Effector memory CD8-positive, alpha-beta T cell (primary cell): ENCODE measurements around the gene AGGF1.
A peak's percentile ranks its signal among the peaks of the same experiment; 100 is the strongest.
"Not testable (repeated sequence)": the region's sequence is repeated elsewhere in the genome, so short reads cannot be mapped to it uniquely, and the experiment has no call there.

Source experiments
- ATAC-seq: fragments of 150-1000 bp; cut with Tn5 transposase; replicated peaks from 2 replicates; pipeline ENCODE4 v1.10.0; 2021; ENCODE audit warnings: mild to moderate bottlenecking, moderate library complexity
- DNase-seq, 3 experiments: peaks; one replicate each; pipeline ENCODE4 v3.0.0; 2021
- H3K27ac Mint-ChIP-seq, 2 donors: one replicate each; pipeline ENCODE4 v1.8.0; 2022; ENCODE audit warnings: mild to moderate bottlenecking in 2 of 2, mixed read lengths in 2 of 2, moderate library complexity in 2 of 2
- H3K27me3 Mint-ChIP-seq, 2 donors: one replicate each; pipeline ENCODE4 v1.8.0; 2022; ENCODE audit warnings: mixed read lengths in 2 of 2
- H3K36me3 Mint-ChIP-seq: one replicate; pipeline ENCODE4 v1.8.0; 2022; ENCODE audit warnings: mild to moderate bottlenecking, moderate library complexity, mixed read lengths; ENCODE audit not compliant: insufficient read depth
- H3K4me1 Mint-ChIP-seq, 2 donors: one replicate each; pipeline ENCODE4 v1.8.0; 2022; ENCODE audit warnings: low read depth in 2 of 2, mixed read lengths in 2 of 2
- H3K4me3 Mint-ChIP-seq, 2 donors: one replicate each; pipeline ENCODE4 v1.8.0; 2022; ENCODE audit warnings: mild to moderate bottlenecking in 2 of 2, mixed read lengths in 2 of 2, moderate library complexity in 2 of 2
- H3K9me3 Mint-ChIP-seq, 2 donors: one replicate each; pipeline ENCODE4 v1.8.0; 2022; ENCODE audit warnings: mixed read lengths in 2 of 2
- total RNA-seq, 9 experiments: gene quantifications; one replicate each; lab custom pipeline; 2026; lab: John Stamatoyannopoulos, UW

The AGGF1 gene, protein sequence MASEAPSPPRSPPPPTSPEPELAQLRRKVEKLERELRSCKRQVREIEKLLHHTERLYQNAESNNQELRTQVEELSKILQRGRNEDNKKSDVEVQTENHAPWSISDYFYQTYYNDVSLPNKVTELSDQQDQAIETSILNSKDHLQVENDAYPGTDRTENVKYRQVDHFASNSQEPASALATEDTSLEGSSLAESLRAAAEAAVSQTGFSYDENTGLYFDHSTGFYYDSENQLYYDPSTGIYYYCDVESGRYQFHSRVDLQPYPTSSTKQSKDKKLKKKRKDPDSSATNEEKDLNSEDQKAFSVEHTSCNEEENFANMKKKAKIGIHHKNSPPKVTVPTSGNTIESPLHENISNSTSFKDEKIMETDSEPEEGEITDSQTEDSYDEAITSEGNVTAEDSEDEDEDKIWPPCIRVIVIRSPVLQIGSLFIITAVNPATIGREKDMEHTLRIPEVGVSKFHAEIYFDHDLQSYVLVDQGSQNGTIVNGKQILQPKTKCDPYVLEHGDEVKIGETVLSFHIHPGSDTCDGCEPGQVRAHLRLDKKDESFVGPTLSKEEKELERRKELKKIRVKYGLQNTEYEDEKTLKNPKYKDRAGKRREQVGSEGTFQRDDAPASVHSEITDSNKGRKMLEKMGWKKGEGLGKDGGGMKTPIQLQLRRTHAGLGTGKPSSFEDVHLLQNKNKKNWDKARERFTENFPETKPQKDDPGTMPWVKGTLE
- total RNA-seq = 12.1 to 34.3 (median 29.1) reads per million in 9 experiments

DNA sequence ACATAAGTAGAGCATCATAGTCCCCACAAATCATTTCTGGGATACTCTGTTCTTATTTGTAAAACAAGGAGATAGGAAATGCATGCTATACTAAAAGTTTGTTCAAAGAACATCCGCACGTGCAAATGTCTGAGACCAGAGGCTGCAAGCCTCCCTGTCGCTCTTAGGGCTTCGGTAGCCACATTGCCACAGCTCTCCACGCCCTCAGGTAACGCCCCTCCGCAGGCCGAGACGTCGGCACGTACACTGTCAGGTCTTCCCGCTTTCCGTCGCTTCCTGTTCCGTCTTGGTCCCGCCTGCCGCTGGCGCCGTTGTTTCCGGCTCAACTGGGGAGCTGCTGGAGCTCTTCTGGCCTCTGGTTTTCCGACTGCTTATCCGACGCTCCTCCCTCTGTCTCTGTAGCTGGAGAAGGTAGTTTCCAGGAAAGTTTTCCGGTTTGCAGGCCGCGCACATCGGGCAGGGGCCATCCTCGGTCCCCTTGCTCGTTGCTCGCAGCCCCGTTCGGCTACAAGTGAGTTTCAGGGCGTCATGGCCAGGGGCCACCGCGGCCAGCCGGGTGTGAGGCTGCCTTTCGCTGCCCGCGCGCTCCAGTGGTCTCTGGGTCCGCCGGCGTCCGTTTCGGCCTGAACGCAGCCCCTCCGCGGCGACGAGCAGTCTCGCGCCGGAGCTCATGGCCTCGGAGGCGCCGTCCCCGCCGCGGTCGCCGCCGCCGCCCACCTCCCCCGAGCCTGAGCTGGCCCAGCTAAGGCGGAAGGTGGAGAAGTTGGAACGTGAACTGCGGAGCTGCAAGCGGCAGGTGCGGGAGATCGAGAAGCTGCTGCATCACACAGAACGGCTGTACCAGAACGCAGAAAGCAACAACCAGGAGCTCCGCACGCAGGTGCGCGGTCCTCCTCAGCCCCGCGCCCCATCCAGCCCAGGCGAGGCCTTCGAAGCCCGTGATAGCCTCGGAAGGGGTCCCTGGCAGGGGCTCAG is at the start of gene AGGF1:
AGGF1 (plus strand) TSS at position 308 of the 975 bp plus-strand sequence; CDS start at position 671, 363 bp downstream.
- Mint-ChIP-seq H3K27ac (peak within 1 kb of the TSS; percentile 86 to 94), H3K9me3 (peaks cover 0 to 10% of the 10 kb centered on the region in 2 donors), H3K36me3 (peaks cover 20% of the 10 kb centered on the region), H3K27me3 (no peaks in the 10 kb centered on the region), H3K4me1 (peaks cover 20 to 42% of the 10 kb centered on the region in 2 donors), H3K4me3 (peak within 1 kb of the TSS; percentile 85 to 86)
- peak; percentile 83 to 86 (median 85) for DNase-seq
- peak; percentile 97 for ATAC-seq

DNA sequence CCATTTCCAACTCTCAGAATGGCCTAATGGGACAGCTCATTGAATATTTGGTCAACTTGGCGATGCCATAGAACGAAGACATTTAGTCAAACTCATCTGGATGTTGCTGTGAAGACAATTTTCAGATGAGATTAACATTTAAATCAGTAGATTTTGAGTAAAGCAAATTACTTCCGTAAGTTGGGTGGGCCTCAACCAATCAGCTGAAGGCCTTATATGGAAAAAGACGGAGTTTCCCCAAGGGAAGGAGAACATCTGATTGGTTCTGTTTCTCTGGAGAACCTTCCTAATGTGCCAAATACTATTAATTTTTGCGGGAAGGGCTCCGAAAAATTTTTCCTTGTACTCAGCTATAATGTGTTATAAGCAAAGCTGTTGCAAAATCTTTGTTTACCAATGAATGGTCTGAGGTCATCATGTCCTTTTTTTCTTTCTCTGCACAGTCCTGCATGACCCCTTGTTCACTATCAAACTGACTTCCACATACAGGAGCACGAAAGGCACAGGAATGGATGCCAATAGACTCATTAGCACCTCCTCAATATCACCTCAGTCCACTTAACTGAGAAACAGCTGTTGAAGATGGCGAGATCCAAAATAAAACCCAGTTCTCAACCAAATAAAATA is 49.6 kb upstream of the AGGF1 start:
- H3K36me3 Mint-ChIP-seq = no peaks in the 10 kb centered on the region
- no peak for DNase-seq
- no peaks in the 10 kb centered on the region for H3K27me3 Mint-ChIP-seq
- H3K4me1 Mint-ChIP-seq = no peaks in the 10 kb centered on the region
- H3K9me3 Mint-ChIP-seq = no peaks in the 10 kb centered on the region
- ATAC-seq = no peak
- no peak overlapping the region for H3K27ac Mint-ChIP-seq
- H3K4me3 Mint-ChIP-seq = no peak overlapping the region

DNA sequence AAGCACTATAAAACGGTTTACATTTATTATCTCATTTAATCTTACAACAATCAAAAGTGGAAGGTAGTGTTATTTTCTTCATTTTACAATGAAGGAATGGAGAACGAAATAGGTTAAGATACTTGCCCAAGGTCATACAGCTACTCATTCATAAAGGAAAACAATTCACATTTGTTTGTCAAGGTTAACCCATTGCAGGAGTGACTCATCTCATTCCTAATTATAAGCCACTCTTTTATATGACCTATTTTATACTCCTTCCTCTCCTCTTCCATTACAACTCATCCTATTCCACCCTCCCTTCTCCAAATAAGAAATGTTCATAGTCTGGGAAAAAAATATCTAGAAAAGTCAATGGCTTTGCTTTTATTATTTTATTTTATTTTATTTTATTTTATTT is 47.8 kb upstream of the AGGF1 start:
- Mint-ChIP-seq H3K27me3 (no peaks in the 10 kb centered on the region), H3K36me3 (no peaks in the 10 kb centered on the region), H3K4me1 (no peaks in the 10 kb centered on the region), H3K4me3 (no peak overlapping the region), H3K27ac (no peak overlapping the region), H3K9me3 (no peaks in the 10 kb centered on the region)
- ATAC-seq (no peak), DNase-seq (no peak)

DNA sequence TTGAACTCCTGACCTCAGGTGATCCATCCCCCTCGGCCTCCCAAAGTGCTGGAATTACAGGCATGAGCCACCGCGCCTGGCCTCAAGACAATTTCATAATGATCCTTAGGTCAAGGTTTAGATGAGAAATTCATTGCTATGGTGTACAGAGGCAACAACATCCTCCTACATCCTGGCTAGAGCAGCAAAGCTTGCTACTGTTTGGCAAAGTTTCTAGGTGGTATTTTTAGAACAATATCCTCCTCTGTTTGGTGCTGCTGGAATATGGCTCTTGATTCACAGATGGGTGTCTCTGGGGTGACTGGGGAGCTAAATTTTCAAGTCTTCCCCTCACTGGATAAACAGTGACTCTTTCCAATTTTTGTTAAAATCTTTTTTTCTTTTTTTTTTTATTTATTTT is 46.7 kb upstream of the AGGF1 start:
- Mint-ChIP-seq H3K4me1 (no peaks in the 10 kb centered on the region), H3K27ac (no peak overlapping the region)
- ATAC-seq = no peak

DNA sequence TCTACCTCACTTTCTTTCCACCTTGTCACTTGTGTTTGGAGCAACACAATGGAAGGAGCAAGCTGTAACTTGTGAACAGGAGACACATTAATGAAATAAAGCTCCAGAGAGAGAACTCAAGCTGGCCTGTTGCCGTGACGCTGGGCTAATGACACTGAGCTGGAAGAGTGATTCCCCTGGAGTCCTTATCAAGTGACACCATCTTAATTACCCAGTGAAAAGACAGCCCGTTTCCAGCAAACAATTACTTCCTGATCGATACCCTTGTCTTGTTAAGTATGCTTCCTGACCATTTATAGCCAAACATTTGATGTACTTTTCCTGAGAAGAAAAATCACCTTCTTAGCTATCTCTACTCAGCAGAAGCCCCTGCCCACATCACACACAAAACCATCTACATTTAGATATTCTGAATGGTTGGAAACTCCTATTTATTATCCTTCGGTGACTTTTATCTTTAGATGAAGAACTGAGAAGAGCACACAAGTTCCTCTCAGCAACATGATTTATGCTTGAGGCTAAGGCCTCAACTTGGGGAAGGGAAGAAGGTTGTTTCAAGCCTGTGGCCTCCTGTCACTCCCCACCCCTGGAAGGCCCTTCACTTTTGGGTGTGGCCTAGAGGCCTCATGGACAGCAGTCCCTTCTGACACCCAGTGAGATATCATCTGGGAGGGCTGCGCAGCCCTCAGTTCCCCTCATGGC is 43.2 kb upstream of the AGGF1 start:
- H3K4me1 Mint-ChIP-seq = no peaks in the 10 kb centered on the region
- no peaks in the 10 kb centered on the region for H3K9me3 Mint-ChIP-seq
- no peak overlapping the region for H3K4me3 Mint-ChIP-seq
- H3K27ac Mint-ChIP-seq = no peak overlapping the region
- no peaks in the 10 kb centered on the region for H3K36me3 Mint-ChIP-seq
- peaks cover 0 to 13% of the 10 kb centered on the region in 2 donors for H3K27me3 Mint-ChIP-seq
- no peak for ATAC-seq
- DNase-seq = no peak

More for the DNA sequence above, 46.7 kb upstream of the AGGF1 start:
- Mint-ChIP-seq H3K36me3 (no peaks in the 10 kb centered on the region), H3K9me3 (no peaks in the 10 kb centered on the region), H3K27me3 (no peaks in the 10 kb centered on the region), H3K4me3 (no peak overlapping the region)
- no peak for DNase-seq

DNA sequence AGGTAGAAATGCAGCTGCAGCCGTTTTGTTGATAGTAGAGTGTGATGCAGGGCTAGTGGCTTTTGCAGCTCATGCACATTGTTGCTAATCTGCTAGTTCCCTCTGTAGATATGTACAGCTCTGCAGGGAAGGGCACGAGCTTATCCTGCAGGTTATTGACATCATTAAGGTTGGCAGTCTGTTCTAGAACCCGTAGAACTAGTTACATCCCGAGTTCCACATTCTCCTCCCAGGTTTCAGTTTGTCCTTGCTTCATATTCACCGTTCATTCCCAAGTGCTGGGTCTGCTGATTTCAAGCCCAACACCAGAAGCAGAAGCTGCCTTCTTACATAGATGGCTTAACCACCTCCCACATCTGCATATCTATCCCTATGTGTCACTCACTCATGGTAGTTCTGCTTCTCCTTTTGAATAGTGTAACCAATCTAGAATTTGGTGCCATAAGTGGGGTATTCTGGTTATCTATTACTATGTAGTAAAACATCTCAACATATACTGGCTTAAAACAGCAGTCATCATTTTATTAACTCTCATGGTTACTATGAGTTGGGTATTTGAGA is 39.2 kb upstream of the AGGF1 start:
- Mint-ChIP-seq H3K27ac (no peak overlapping the region), H3K9me3 (no peaks in the 10 kb centered on the region), H3K36me3 (no peaks in the 10 kb centered on the region), H3K4me3 (no peak overlapping the region), H3K4me1 (no peaks in the 10 kb centered on the region), H3K27me3 (peaks cover 10 to 29% of the 10 kb centered on the region in 2 donors)
- no peak for ATAC-seq
- no peak for DNase-seq

DNA sequence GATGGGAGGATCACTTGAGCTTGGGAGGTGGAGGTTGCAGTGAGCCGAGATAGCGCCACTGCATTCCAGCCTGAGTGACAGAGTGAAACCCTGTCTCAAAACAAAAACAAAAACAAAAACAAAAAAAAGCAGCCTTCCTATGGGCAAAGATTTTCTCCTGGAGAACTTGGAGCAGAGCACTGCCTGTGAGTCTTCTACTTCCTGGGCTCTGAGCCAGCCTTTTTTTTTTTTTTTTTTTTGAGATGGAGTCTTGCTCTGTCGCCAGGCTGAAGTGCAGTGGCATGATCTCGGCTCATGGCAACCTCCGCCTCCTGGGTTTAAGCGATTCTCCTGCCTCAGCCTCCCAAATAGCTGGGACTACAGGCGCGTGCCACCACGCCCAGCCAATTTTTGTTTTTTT is 36.8 kb upstream of the AGGF1 start:
- not testable (repeated sequence) for H3K36me3 Mint-ChIP-seq, H3K4me1 Mint-ChIP-seq, ATAC-seq, DNase-seq, H3K4me3 Mint-ChIP-seq, H3K27ac Mint-ChIP-seq, H3K9me3 Mint-ChIP-seq
- H3K27me3 Mint-ChIP-seq = peaks cover 10 to 52% of the 10 kb centered on the region in 2 donors

DNA sequence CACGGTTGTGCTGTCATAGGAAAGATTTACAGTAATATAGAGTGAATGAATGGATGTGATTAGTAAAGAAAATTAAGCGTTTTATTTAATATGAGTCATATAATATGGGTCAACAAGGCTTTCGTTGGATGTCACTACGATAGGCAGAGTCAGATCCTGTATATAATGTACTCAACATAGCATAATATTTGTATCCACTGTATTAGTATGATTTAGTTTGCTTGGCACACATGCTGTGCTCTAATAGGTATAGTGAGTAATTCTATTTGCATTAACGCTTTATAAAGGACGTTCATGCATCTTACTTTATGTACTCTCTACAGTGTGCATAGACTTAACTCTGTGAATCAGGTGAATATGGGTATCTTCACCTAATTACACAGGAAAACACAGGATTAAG is 35.9 kb upstream of the AGGF1 start:
- Mint-ChIP-seq H3K36me3 (no peaks in the 10 kb centered on the region), H3K4me1 (no peaks in the 10 kb centered on the region), H3K27me3 (peaks cover 15 to 61% of the 10 kb centered on the region in 2 donors), H3K4me3 (no peak overlapping the region), H3K9me3 (no peaks in the 10 kb centered on the region), H3K27ac (no peak overlapping the region)
- no peak for DNase-seq
- no peak for ATAC-seq

DNA sequence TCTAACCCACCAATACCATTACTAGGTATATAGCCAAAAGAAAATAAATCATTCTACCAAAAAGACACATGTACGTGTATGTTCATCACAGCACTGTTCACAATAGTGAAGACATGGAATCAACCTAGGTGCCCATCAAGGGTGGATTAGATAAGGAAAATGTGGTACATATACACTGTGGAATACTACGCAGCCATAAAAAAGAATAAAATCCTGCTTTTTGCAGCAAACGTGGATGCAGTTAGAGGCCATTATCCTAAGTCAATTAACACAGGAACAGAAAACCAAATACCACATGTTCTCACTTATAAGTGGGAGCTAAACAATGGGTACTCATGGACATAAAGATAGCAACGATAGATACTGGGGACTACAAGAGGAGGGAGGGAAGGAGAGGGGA is 32.0 kb upstream of the AGGF1 start:
- H3K27me3 Mint-ChIP-seq = peaks cover 40 to 63% of the 10 kb centered on the region in 2 donors
- not testable (repeated sequence) for ATAC-seq, H3K4me3 Mint-ChIP-seq, DNase-seq, H3K36me3 Mint-ChIP-seq, H3K27ac Mint-ChIP-seq, H3K9me3 Mint-ChIP-seq, H3K4me1 Mint-ChIP-seq

DNA sequence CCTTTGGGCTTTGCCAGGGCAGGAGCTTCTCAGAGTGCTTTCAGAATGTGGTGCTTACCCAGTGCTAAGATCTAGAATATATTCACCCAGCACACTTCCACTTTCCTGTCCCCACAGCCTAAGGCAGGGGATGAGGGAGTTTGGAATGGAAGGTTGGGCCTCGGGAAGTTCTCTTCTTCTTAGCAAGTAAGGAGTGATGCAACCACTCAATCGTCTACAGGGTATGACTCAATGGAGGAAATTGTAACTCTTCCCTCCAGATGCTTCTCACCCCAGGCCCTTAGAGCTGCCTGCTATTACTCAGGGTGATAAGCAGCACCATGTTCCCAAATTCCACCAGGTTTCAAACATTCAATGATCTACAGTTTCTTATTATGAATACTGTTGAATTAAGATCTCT is 30.8 kb upstream of the AGGF1 start:
- H3K9me3 Mint-ChIP-seq = no peaks in the 10 kb centered on the region
- H3K4me1 Mint-ChIP-seq = no peaks in the 10 kb centered on the region
- H3K27me3 Mint-ChIP-seq = peaks cover 41 to 64% of the 10 kb centered on the region in 2 donors
- no peak for ATAC-seq
- DNase-seq = no peak
- H3K36me3 Mint-ChIP-seq = no peaks in the 10 kb centered on the region
- H3K4me3 Mint-ChIP-seq = no peak overlapping the region
- H3K27ac Mint-ChIP-seq = no peak overlapping the region

DNA sequence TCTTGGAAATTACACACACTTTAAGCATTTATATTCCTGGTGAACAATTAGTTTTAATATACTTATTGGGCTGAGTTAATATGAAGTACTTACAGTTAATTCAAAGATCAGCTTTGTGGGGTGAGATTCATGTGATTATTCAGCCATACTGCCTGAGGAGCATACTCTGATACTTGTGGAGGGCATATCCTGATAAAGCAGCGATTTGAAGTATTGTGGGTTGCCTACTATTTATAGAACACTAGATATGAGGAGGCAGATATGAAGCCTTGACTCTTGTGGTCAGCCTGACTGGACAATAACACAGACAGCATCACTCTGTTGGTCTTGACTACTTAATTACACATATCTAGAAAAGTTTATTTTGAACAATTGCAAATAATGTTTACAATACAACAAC is 27.0 kb upstream of the AGGF1 start:
- Mint-ChIP-seq H3K4me3 (no peak overlapping the region), H3K36me3 (no peaks in the 10 kb centered on the region), H3K27ac (no peak overlapping the region), H3K9me3 (no peaks in the 10 kb centered on the region), H3K27me3 (peaks cover 61 to 64% of the 10 kb centered on the region in 2 donors), H3K4me1 (no peaks in the 10 kb centered on the region)
- DNase-seq (no peak), ATAC-seq (no peak)

DNA sequence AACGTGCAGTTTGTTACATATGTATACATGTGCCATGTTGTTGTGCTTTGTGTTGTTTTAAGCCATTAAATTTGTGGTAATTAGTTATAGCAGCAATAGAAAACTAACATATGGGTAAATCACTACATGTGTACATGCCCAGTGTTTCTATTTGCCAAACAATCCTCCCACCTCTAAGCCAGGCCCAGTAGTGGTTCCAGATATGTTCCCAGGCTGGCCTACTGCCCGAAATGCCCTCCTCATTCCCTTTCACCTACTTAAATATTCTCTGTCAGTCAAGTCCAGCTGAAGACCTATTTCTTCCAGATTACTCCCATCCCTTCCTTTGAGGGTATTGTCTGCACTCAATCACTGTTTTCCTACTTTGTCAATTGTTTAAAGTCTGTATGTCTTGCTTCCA is 24.1 kb upstream of the AGGF1 start:
- no peak for DNase-seq
- H3K36me3 Mint-ChIP-seq = no peaks in the 10 kb centered on the region
- no peak for ATAC-seq
- no peak overlapping the region for H3K27ac Mint-ChIP-seq
- no peak overlapping the region for H3K4me3 Mint-ChIP-seq
- peaks cover 59% of the 10 kb centered on the region in 2 donors for H3K27me3 Mint-ChIP-seq
- H3K9me3 Mint-ChIP-seq = no peaks in the 10 kb centered on the region
- H3K4me1 Mint-ChIP-seq = no peaks in the 10 kb centered on the region
